Common myeloid progenitor, CD34-positive (primary cell): Measurements from ENCODE around the gene POLH.
"Not testable (repeated sequence)": the region's sequence is repeated elsewhere in the genome, so short reads cannot be mapped to it uniquely, and the experiment has no call there.

Experiments
- CTCF ChIA-PET: fragments of 350-600 bp; sonication (Branson Sonifier 250); formaldehyde crosslinking; loops from one replicate; lab custom pipeline; 2021; ENCODE audit warnings: antibody characterized with exemption; lab: Charles Lee
- POLR2A ChIA-PET: fragments of 350-600 bp; sonication (Branson Sonifier 250); formaldehyde crosslinking; loops from one replicate; lab custom pipeline; 2021; ENCODE audit warnings: antibody characterized with exemption; lab: Charles Lee
- DNase-seq, 3 donors: peaks; one replicate each; pipeline versions ENCODE4 v3.0.0 to v3.0.0-alpha.2; 2013
- H3K27ac ChIP-seq, 2 experiments: 1 replicate in 1 of 2; 2 replicates in 1 of 2; pipeline ENCODE4 v1.7.0; 2013; ENCODE audit warnings: inconsistent platforms in 2 of 2, low read length in 2 of 2, mild to moderate bottlenecking in 2 of 2, low read depth in 1 of 2, moderate library complexity in 1 of 2; ENCODE audit not compliant: severe bottlenecking in 2 of 2, insufficient read depth in 1 of 2, poor library complexity in 1 of 2
- H3K27me3 ChIP-seq, 5 experiments: replicated peaks in 2 of 5; 1 replicate in 3 of 5; 2 replicates in 2 of 5; pipeline versions ENCODE4 v1.6.1 to v1.7.0; 2013; ENCODE audit warnings: low read length in 4 of 5, mild to moderate bottlenecking in 2 of 5, moderate library complexity in 2 of 5, inconsistent platforms in 1 of 5; ENCODE audit not compliant: insufficient read depth in 5 of 5, control insufficient read depth in 4 of 5
- H3K36me3 ChIP-seq, 4 experiments: 1 replicate in 2 of 4; 2 replicates in 2 of 4; pipeline versions ENCODE4 v1.6.1 to v1.7.0; 2013; ENCODE audit warnings: low read length in 3 of 4, control low read depth in 1 of 4, mild to moderate bottlenecking in 1 of 4; ENCODE audit not compliant: control insufficient read depth in 4 of 4, insufficient read depth in 4 of 4
- H3K4me1 ChIP-seq, 4 experiments: 1 replicate in 3 of 4; 2 replicates in 1 of 4; pipeline versions ENCODE4 v1.6.1 to v1.7.1; 2013; ENCODE audit warnings: low read length in 3 of 4, mild to moderate bottlenecking in 3 of 4, control low read depth in 1 of 4, inconsistent platforms in 1 of 4, moderate library complexity in 1 of 4; ENCODE audit not compliant: control insufficient read depth in 4 of 4, insufficient read depth in 4 of 4; ENCODE audit errors: control extremely low read depth in 1 of 4
- H3K4me3 ChIP-seq, 7 experiments: 1 replicate in 4 of 7; 2 replicates in 3 of 7; pipeline versions ENCODE4 v1.5.1 to v1.7.0; 2013; ENCODE audit warnings: mild to moderate bottlenecking in 7 of 7, low read length in 6 of 7, moderate library complexity in 6 of 7, inconsistent platforms in 2 of 7, low read depth in 2 of 7, control low read depth in 1 of 7; ENCODE audit not compliant: insufficient read depth in 4 of 7, control insufficient read depth in 1 of 7; ENCODE audit errors: extremely low read depth in 1 of 7
- H3K9me3 ChIP-seq, 5 experiments: 1 replicate in 4 of 5; 2 replicates in 1 of 5; pipeline versions ENCODE4 v1.6.1 to v1.7.1; 2013; ENCODE audit warnings: low read length in 4 of 5, mild to moderate bottlenecking in 2 of 5, inconsistent platforms in 1 of 5, low read depth in 1 of 5, moderate library complexity in 1 of 5; ENCODE audit not compliant: control insufficient read depth in 4 of 5, insufficient read depth in 2 of 5; ENCODE audit errors: control extremely low read depth in 1 of 5
- WGBS: methylation state at CpG from one replicate; pipeline ENCODE4 v1.1.5; 2013; ENCODE audit not compliant: insufficient coverage; 5-methylcytosine and 5-hydroxymethylcytosine counted together

POLH gene

GRCh38 chr6:43544461-43544860 is 31.5 kb upstream of the POLH start:
- POLR2A ChIA-PET = no interaction called here
- 93% methylated on average over 3 of the region's 4 CpGs for WGBS
- Histone ChIP-seq H3K36me3 (peaks cover 17 to 78% (median 52%) of the 10 kb centered on the region in 4 experiments), H3K4me3 (no peak overlapping the region), H3K4me1 (no peaks in the 10 kb centered on the region), H3K9me3 (no peaks in the 10 kb centered on the region), H3K27me3 (no peaks in the 10 kb centered on the region), H3K27ac (no peak overlapping the region)
- CTCF ChIA-PET = interaction anchor here (0.8 kb wide), 1 partner anchor 20 kb away, joined by 3 read pairs; no protein-coding TSS in a partner anchor
- DNase-seq = no peak

- ChIA-PET POLR2A (no interaction called here), CTCF (interaction anchor here (1.2 kb wide), 2 partner anchors 9 to 61 kb away, joined by 3 read pairs; no protein-coding TSS in a partner anchor)
- H3K9me3 ChIP-seq = no peaks in the 10 kb centered on the region
- no peak overlapping the region for H3K27ac ChIP-seq
- H3K27me3 ChIP-seq = no peaks in the 10 kb centered on the region
- no peak for DNase-seq
- peaks cover 23 to 88% (median 58%) of the 10 kb centered on the region in 4 experiments for H3K36me3 ChIP-seq
- no peaks in the 10 kb centered on the region for H3K4me1 ChIP-seq
- no peak overlapping the region for H3K4me3 ChIP-seq
- WGBS = no CpG with 5 or more reads among the region's 3 CpGs
These were observed 28.8 kb upstream of the POLH start for GRCh38 chr6:43547222-43547621.

GRCh38 chr6:43557620-43558019 is 18.4 kb upstream of the POLH start:
- H3K9me3 ChIP-seq, H3K27me3 ChIP-seq, H3K4me3 ChIP-seq, POLR2A ChIA-PET, CTCF ChIA-PET, H3K4me1 ChIP-seq, H3K27ac ChIP-seq, DNase-seq: not testable (repeated sequence)
- peaks cover 18 to 83% (median 65%) of the 10 kb centered on the region in 4 experiments for H3K36me3 ChIP-seq
- 100% methylated on average over 5 of the region's 7 CpGs for WGBS

GRCh38 chr6:43559328-43559727 is 16.7 kb upstream of the POLH start:
- H3K27ac ChIP-seq = no peak overlapping the region
- ChIA-PET CTCF (interaction anchor here (1.5 to 2.0 kb wide), 2 partner anchors 11 to 12 kb away, joined by 5 read pairs; no protein-coding TSS in a partner anchor), POLR2A (no interaction called here)
- no peaks in the 10 kb centered on the region for H3K27me3 ChIP-seq
- H3K9me3 ChIP-seq = no peaks in the 10 kb centered on the region
- no peak overlapping the region for H3K4me3 ChIP-seq
- H3K36me3 ChIP-seq = peaks cover 20 to 86% (median 60%) of the 10 kb centered on the region in 4 experiments
- H3K4me1 ChIP-seq = no peaks in the 10 kb centered on the region
- no peak for DNase-seq

GRCh38 chr6:43570876-43571441 is 5.0 kb upstream of the POLH start:
- DNase-seq = no peak
- Histone ChIP-seq H3K4me3 (no peak overlapping the region), H3K9me3 (no peaks in the 10 kb centered on the region), H3K27me3 (no peaks in the 10 kb centered on the region), H3K36me3 (peaks cover 20 to 62% (median 40%) of the 10 kb centered on the region in 4 experiments), H3K27ac (no peak overlapping the region), H3K4me1 (peaks cover 4 to 11% (median 9%) of the 10 kb centered on the region in 4 experiments)
- WGBS = no CpG with 5 or more reads among the region's 5 CpGs
- ChIA-PET POLR2A (no interaction called here), CTCF (interaction anchor here (1.6 kb wide), 1 partner anchor 12 kb away, joined by 5 read pairs; no protein-coding TSS in a partner anchor)

GRCh38 chr6:43572015-43572414 is 4.0 kb upstream of the POLH start:
- Histone ChIP-seq H3K9me3 (no peaks in the 10 kb centered on the region), H3K4me3 (no peak overlapping the region), H3K4me1 (peaks cover 9 to 17% (median 16%) of the 10 kb centered on the region in 4 experiments), H3K27ac (no peak overlapping the region), H3K27me3 (no peaks in the 10 kb centered on the region), H3K36me3 (peaks cover 18 to 55% (median 37%) of the 10 kb centered on the region in 4 experiments)
- POLR2A ChIA-PET = no interaction called here
- CTCF ChIA-PET = interaction anchor here (1.6 kb wide), 1 partner anchor 13 kb away, joined by 5 read pairs; no protein-coding TSS in a partner anchor
- 95% methylated on average over 3 of the region's 4 CpGs for WGBS
- DNase-seq = no peak

GRCh38 chr6:43575105-43575771 is 747 bp upstream of the POLH start:
- Histone ChIP-seq H3K9me3 (no peaks in the 10 kb centered on the region), H3K36me3 (peaks cover 13 to 33% (median 21%) of the 10 kb centered on the region in 4 experiments), H3K27ac (peak overlapping the region in 1 of 2 experiments; percentile 93), H3K4me3 (peak overlapping the region; percentile 89 to 99 (median 96)), H3K4me1 (peaks cover 9 to 23% (median 21%) of the 10 kb centered on the region in 4 experiments), H3K27me3 (no peaks in the 10 kb centered on the region)
- 0% methylated on average over 34 of the region's 38 CpGs for WGBS
- POLR2A ChIA-PET = interaction anchor here (0.6 to 0.7 kb wide), 2 partner anchors 10 to 202 kb away, joined by 3 to 5 read pairs; no protein-coding TSS in a partner anchor
- peak in 2 of 3 donors; percentile 9 to 18 for DNase-seq
- CTCF ChIA-PET = interaction anchor here (0.6 kb wide), 1 partner anchor 118 kb away, joined by 3 read pairs; no protein-coding TSS in a partner anchor
